ENCODE measurements around the gene TMEM203. TPM values are rescaled to one million over a fixed set of nuclear protein-coding genes. Genes with fewer than 3 reads are reported as not detected.

The TMEM203 gene
- total and polyA plus RNA-seq, 2 of the 13 experiments (the other 11 are each of a cell fraction or from before 2014, with no cell fraction given), result 23.4 to 36.7 TPM

DNA sequence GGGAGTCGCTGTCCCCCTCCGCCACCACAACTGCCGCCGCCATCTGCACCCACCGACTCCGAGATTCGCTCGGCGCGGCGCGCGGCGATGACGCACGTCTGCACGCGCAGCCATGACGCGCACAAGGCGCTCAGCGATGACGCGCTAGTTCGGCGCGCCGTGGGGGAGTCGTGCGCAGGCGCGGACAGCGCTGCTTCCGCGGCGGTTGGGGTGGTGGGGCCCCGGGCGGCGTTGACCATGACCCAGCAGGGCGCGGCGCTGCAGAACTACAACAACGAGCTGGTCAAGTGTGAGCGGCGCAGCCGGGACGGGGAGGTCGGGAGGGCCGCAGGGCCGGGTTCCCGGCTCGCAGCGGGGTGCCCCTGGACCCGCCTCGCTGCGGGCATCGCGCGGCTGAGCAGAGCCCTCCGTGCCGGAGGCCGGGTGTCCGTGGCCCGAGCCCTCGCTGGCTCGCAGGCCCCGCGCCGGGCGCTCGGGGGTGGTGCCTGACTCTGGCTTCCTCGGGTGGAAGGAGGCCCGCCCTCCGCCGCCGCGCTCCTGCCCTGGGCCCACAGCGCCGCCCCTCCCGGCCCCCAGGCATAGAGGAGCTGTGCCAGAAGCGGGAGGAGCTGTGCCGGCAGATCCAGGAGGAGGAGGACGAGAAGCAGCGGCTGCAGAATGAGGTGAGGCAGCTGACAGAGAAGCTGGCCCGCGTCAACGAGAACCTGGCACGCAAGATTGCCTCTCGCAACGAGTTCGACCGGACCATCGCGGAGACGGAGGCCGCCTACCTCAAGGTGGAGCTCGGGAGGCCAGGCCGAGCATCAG lies 16.8 kb downstream of the TMEM203 start, which contains the start of the genes ANAPC2 and SSNA1 (continued):
- no peak; the same call in 1 of the 2 replicates for TF ChIP-seq SOX13 (IDR thresholded peaks at IDR 0.05)
- TF ChIP-seq SOX13 (CRISPR knock-in tag; conservative IDR thresholded peaks at IDR 0.05 in 1 of 2, IDR thresholded peaks at IDR 0.05 in 1 of 2), result peak in 1 of 2 experiments; percentile 56; a peak in 1 of 4 replicates
- TF ChIP-seq ZNF496 (CRISPR knock-in tag; IDR thresholded peaks at IDR 0.05; ENCODE audit: insufficient replicate concordance), result no peak
- peak; percentile 65; the same call in 1 of the 2 replicates for TF ChIP-seq BRCA1 (CRISPR knock-in tag; IDR thresholded peaks at IDR 0.05)
- peak; percentile 91; the same call in 1 of the 2 replicates for TF ChIP-seq MIER3 (CRISPR knock-in tag; IDR thresholded peaks at IDR 0.05; ENCODE audit: borderline replicate concordance)
- TF ChIP-seq ZNF264 (CRISPR knock-in tag; IDR thresholded peaks at IDR 0.05), result 0 out of 2 replicates have a peak, but pooled peaks have one; percentile 27
- peak; percentile 94 for TF ChIP-seq YEATS4 (CRISPR knock-in tag; IDR thresholded peaks at IDR 0.05; ENCODE audit: borderline replicate concordance)
- TF ChIP-seq CREM (IDR thresholded peaks at IDR 0.05), result peak; percentile 98
- peak; percentile 100 for TF ChIP-seq CREM (CRISPR knock-in tag; IDR thresholded peaks at IDR 0.05)
- no peak for TF ChIP-seq ELF4 (CRISPR knock-in tag; IDR thresholded peaks at IDR 0.05; ENCODE audit: borderline replicate concordance)
- peak; percentile 87 for TF ChIP-seq ERF (CRISPR knock-in tag; IDR thresholded peaks at IDR 0.05)
- TF ChIP-seq, protein P1, sequence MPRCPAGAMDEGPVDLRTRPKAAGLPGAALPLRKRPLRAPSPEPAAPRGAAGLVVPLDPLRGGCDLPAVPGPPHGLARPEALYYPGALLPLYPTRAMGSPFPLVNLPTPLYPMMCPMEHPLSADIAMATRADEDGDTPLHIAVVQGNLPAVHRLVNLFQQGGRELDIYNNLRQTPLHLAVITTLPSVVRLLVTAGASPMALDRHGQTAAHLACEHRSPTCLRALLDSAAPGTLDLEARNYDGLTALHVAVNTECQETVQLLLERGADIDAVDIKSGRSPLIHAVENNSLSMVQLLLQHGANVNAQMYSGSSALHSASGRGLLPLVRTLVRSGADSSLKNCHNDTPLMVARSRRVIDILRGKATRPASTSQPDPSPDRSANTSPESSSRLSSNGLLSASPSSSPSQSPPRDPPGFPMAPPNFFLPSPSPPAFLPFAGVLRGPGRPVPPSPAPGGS (CRISPR knock-in tag; IDR thresholded peaks at IDR 0.05), result peak; percentile 58
- peak; percentile 65 for TF ChIP-seq IKZF4 (CRISPR knock-in tag; IDR thresholded peaks at IDR 0.05; ENCODE audit: borderline replicate concordance, low read depth, not compliant biosample characterization)
- TF ChIP-seq FIP1L1 (IDR thresholded peaks at IDR 0.05; ENCODE audit: borderline replicate concordance, insufficient read depth, low read depth, low read length), result no peak
- TF ChIP-seq JUND (CRISPR knock-in tag; IDR thresholded peaks at IDR 0.05), result peak; percentile 87; the same call in 1 of the 2 replicates
- TF ChIP-seq PLSCR1 (CRISPR knock-in tag; IDR thresholded peaks at IDR 0.05; ENCODE audit: borderline replicate concordance), result no peak
- TF ChIP-seq SMARCC2 (IDR thresholded peaks at IDR 0.05), result peak; percentile 93; the same call in 1 of the 2 replicates
- TF ChIP-seq STAG1 (CRISPR knock-in tag; IDR thresholded peaks at IDR 0.05), result peak; percentile 76
- TF ChIP-seq, protein P2, sequence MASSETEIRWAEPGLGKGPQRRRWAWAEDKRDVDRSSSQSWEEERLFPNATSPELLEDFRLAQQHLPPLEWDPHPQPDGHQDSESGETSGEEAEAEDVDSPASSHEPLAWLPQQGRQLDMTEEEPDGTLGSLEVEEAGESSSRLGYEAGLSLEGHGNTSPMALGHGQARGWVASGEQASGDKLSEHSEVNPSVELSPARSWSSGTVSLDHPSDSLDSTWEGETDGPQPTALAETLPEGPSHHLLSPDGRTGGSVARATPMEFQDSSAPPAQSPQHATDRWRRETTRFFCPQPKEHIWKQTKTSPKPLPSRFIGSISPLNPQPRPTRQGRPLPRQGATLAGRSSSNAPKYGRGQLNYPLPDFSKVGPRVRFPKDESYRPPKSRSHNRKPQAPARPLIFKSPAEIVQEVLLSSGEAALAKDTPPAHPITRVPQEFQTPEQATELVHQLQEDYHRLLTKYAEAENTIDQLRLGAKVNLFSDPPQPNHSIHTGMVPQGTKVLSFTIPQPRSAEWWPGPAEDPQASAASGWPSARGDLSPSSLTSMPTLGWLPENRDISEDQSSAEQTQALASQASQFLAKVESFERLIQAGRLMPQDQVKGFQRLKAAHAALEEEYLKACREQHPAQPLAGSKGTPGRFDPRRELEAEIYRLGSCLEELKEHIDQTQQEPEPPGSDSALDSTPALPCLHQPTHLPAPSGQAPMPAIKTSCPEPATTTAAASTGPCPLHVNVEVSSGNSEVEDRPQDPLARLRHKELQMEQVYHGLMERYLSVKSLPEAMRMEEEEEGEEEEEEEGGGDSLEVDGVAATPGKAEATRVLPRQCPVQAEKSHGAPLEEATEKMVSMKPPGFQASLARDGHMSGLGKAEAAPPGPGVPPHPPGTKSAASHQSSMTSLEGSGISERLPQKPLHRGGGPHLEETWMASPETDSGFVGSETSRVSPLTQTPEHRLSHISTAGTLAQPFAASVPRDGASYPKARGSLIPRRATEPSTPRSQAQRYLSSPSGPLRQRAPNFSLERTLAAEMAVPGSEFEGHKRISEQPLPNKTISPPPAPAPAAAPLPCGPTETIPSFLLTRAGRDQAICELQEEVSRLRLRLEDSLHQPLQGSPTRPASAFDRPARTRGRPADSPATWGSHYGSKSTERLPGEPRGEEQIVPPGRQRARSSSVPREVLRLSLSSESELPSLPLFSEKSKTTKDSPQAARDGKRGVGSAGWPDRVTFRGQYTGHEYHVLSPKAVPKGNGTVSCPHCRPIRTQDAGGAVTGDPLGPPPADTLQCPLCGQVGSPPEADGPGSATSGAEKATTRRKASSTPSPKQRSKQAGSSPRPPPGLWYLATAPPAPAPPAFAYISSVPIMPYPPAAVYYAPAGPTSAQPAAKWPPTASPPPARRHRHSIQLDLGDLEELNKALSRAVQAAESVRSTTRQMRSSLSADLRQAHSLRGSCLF (CRISPR knock-in tag; IDR thresholded peaks at IDR 0.05; ENCODE audit: borderline replicate concordance), result no peak
- TF ChIP-seq CBFB (CRISPR knock-in tag; IDR thresholded peaks at IDR 0.05), result peak; percentile 91
- no peak for TF ChIP-seq SIX1 (CRISPR knock-in tag; IDR thresholded peaks at IDR 0.05; ENCODE audit: borderline replicate concordance)
- TF ChIP-seq ZNF317 (CRISPR knock-in tag; IDR thresholded peaks at IDR 0.05), result 0 out of 2 replicates have a peak, but pooled peaks have one; percentile 43
- no peak for TF ChIP-seq ISX (CRISPR knock-in tag; conservative IDR thresholded peaks at IDR 0.05)
